SU-DHL-6 (cell line): ENCODE results near the gene ERBB2.

Experiments
- H2AFZ ChIP-seq: fragments of 200-600 bp; sonication (generic); 2 replicates; pipeline ENCODE4 v1.6.1; 2014; ENCODE audit warnings: low read depth, mild to moderate bottlenecking, moderate library complexity, mixed read lengths, antibody characterized with exemption, low read length; ENCODE audit not compliant: severe bottlenecking
- H3F3A ChIP-seq: fragments of 200-600 bp; shearing (Covaris generic); 2 replicates; pipeline ENCODE4 v1.6.0; 2016; ENCODE audit warnings: antibody characterized with exemption, mild to moderate bottlenecking; ENCODE audit not compliant: insufficient read depth
- H3K27ac ChIP-seq: fragments of 200-600 bp; sonication (generic); 2 replicates; pipeline ENCODE4 v1.5.1; 2016; ENCODE audit warnings: low read depth, mild to moderate bottlenecking, low read length, moderate library complexity, mixed read lengths
- H3K27me3 ChIP-seq: fragments of 200-600 bp; sonication (generic), shearing (Covaris generic); 2 replicates; pipeline ENCODE4 v1.6.0; 2014; ENCODE audit warnings: mild to moderate bottlenecking, low read length
- H3K36me3 ChIP-seq: fragments of 200-600 bp; sonication (generic); 2 replicates; pipeline ENCODE4 v1.6.1; 2014; ENCODE audit warnings: mild to moderate bottlenecking, low read length, mixed read lengths
- H3K4me2 ChIP-seq: fragments of 300-600, 200-600 bp; shearing (Covaris generic), sonication (generic); 2 replicates; pipeline ENCODE4 v1.6.0; 2014; ENCODE audit warnings: low read length, low read depth, mild to moderate bottlenecking; ENCODE audit not compliant: poor library complexity, severe bottlenecking
- H3K4me3 ChIP-seq: fragments of 200-600 bp; sonication (generic); 2 replicates; pipeline ENCODE4 v1.5.1; 2014; ENCODE audit warnings: antibody characterized with exemption, low read length, mild to moderate bottlenecking, mixed read lengths; ENCODE audit not compliant: insufficient read depth, poor library complexity, severe bottlenecking
- H3K79me2 ChIP-seq: fragments of 200-600 bp; sonication (generic); 2 replicates; pipeline ENCODE4 v1.6.1; 2014; ENCODE audit warnings: mild to moderate bottlenecking, low read length, moderate library complexity; ENCODE audit not compliant: insufficient read depth
- H3K9ac ChIP-seq: fragments of 200-600 bp; sonication (generic); 2 replicates; pipeline ENCODE4 v1.7.0; 2014; ENCODE audit warnings: mild to moderate bottlenecking, low read length
- H3K9me2 ChIP-seq: fragments of 200-600 bp; sonication (generic); replicated peaks from 2 replicates; pipeline ENCODE4 v1.6.1; 2014; ENCODE audit warnings: low read length; ENCODE audit not compliant: insufficient read depth
- H3K9me3 ChIP-seq: fragments of 200-600 bp; sonication (generic); 2 replicates; pipeline ENCODE4 v1.6.1; 2014; ENCODE audit warnings: low read length, mixed read lengths; ENCODE audit not compliant: insufficient read depth
- H4K20me1 ChIP-seq: fragments of 200-600 bp; sonication (generic); 2 replicates; pipeline ENCODE4 v1.6.1; 2014; ENCODE audit warnings: low read depth, mild to moderate bottlenecking, antibody characterized with exemption, low read length, moderate library complexity, mixed read lengths
- CTCF ChIP-seq: fragments of 200-600 bp; sonication (generic); IDR thresholded peaks from one replicate; pipeline ENCODE4 v1.5.1; 2017; ENCODE audit warnings: antibody characterized with exemption, mild to moderate bottlenecking, low read length, moderate library complexity; ENCODE audit not compliant: insufficient read depth, poor library complexity, severe bottlenecking
- EZH2phosphoT487 ChIP-seq: fragments of 200-600 bp; sonication (generic), shearing (Covaris generic); conservative IDR thresholded peaks from 2 replicates; pipeline ENCODE4 v1.6.1; 2018; ENCODE audit warnings: mild to moderate bottlenecking, antibody characterized with exemption, low read length, moderate library complexity, mixed read lengths

The ERBB2 gene

GRCh38 chr17:39754161-39754957 is 54.5 kb downstream of the ERBB2 start:
- H3K4me3 ChIP-seq = peak overlapping the region; percentile 48
- H2AFZ ChIP-seq = peak overlapping the region; percentile 91

GRCh38 chr17:39754958-39755553 is 55.2 kb downstream of the ERBB2 start:
- Histone ChIP-seq H3K27me3 (no peaks in the 10 kb centered on the region), H3K9me2 (no peaks in the 10 kb centered on the region), H3F3A (peaks cover 54% of the 10 kb centered on the region), H3K27ac (peak overlapping the region; percentile 100), H3K4me3 (peak overlapping the region; percentile 48), H2AFZ (no peak overlapping the region), H4K20me1 (no peaks in the 10 kb centered on the region), H3K79me2 (no peaks in the 10 kb centered on the region; the same call in none of the 2 replicates), H3K36me3 (no peaks in the 10 kb centered on the region), H3K9me3 (no peaks in the 10 kb centered on the region), H3K4me2 (peak overlapping the region; percentile 96), H3K9ac (peak overlapping the region; percentile 92)
- no peak for TF ChIP-seq CTCF
- TF ChIP-seq EZH2phosphoT487 = no peak

More at GRCh38 chr17:39754161-39754957, 54.5 kb downstream of the ERBB2 start:
- Histone ChIP-seq H3K4me2 (peak overlapping the region; percentile 96), H3K9ac (peak overlapping the region; percentile 92), H3K79me2 (no peaks in the 10 kb centered on the region; the same call in 1 of the 2 replicates), H3K27me3 (no peaks in the 10 kb centered on the region), H3K9me2 (no peaks in the 10 kb centered on the region), H3K27ac (peak overlapping the region; percentile 100), H3F3A (peaks cover 48% of the 10 kb centered on the region), H3K36me3 (no peaks in the 10 kb centered on the region), H4K20me1 (no peaks in the 10 kb centered on the region), H3K9me3 (no peaks in the 10 kb centered on the region)
- TF ChIP-seq CTCF = peak; percentile 41
- no peak for TF ChIP-seq EZH2phosphoT487

GRCh38 chr17:39755554-39756379 is 55.9 kb downstream of the ERBB2 start:
- Histone ChIP-seq H3K9ac (peak overlapping the region; percentile 92), H4K20me1 (no peaks in the 10 kb centered on the region), H3K4me2 (peak overlapping the region; percentile 96), H3K27me3 (no peaks in the 10 kb centered on the region), H3K9me2 (no peaks in the 10 kb centered on the region), H3K36me3 (no peaks in the 10 kb centered on the region), H2AFZ (no peak overlapping the region), H3K9me3 (no peaks in the 10 kb centered on the region), H3K79me2 (no peaks in the 10 kb centered on the region; the same call in none of the 2 replicates), H3F3A (peaks cover 58% of the 10 kb centered on the region), H3K4me3 (peak overlapping the region; percentile 48), H3K27ac (peak overlapping the region; percentile 100)
- TF ChIP-seq CTCF (no peak), EZH2phosphoT487 (no peak)
